GM19023 (cell line): ENCODE measurements around the gene ST3GAL6.

Source experiments
- ATAC-seq: cut with Tn5 transposase; IDR thresholded peaks from one replicate; pipeline ENCODE4 v1.9.1; 2021; ENCODE audit warnings: mild to moderate bottlenecking, moderate library complexity; ENCODE audit not compliant: unreplicated experiment

ST3GAL6 gene

GRCh38 chr3:98739266-98739665, 23.9 kb upstream of the ST3GAL6 start:
- ATAC-seq: no peak

GRCh38 chr3:98740324-98740723, 22.8 kb upstream of the ST3GAL6 start:
- no peak for ATAC-seq

- ATAC-seq: no peak
Measured at GRCh38 chr3:98741121-98741716, 21.9 kb upstream of the ST3GAL6 start.

- ATAC-seq: no peak
Measured at GRCh38 chr3:98743071-98743470, 20.1 kb upstream of the ST3GAL6 start.

GRCh38 chr3:98744283-98744682, 18.9 kb upstream of the ST3GAL6 start:
- no peak for ATAC-seq

GRCh38 chr3:98745718-98746117, 17.4 kb upstream of the ST3GAL6 start:
- no peak for ATAC-seq

- ATAC-seq: no peak
Measured at GRCh38 chr3:98746122-98746521, 17.0 kb upstream of the ST3GAL6 start.

- no peak for ATAC-seq
Measured at GRCh38 chr3:98746882-98747281, 16.3 kb upstream of the ST3GAL6 start.

- ATAC-seq: no peak
Measured at GRCh38 chr3:98750276-98750919, 12.7 kb upstream of the ST3GAL6 start.

- ATAC-seq: no peak
Measured at GRCh38 chr3:98754483-98754882, 8.7 kb upstream of the ST3GAL6 start.

- ATAC-seq: no peak
Measured at GRCh38 chr3:98755601-98756000, 7.5 kb upstream of the ST3GAL6 start.

- ATAC-seq: no peak
Measured at GRCh38 chr3:98759629-98760028, 3.5 kb upstream of the ST3GAL6 start.

GRCh38 chr3:98761643-98762229, 1.4 kb upstream of the ST3GAL6 start:
- no peak for ATAC-seq

GRCh38 chr3:98763819-98764418, 779 bp downstream of the ST3GAL6 start:
- no peak for ATAC-seq

GRCh38 chr3:98764472-98764884, 1.3 kb downstream of the ST3GAL6 start:
- ATAC-seq: no peak

- no peak for ATAC-seq
Measured at GRCh38 chr3:98765721-98766120, 2.6 kb downstream of the ST3GAL6 start.

- no peak for ATAC-seq
Measured at GRCh38 chr3:98766924-98767323, 3.8 kb downstream of the ST3GAL6 start.

- no peak for ATAC-seq
Measured at GRCh38 chr3:98768961-98769360, 5.8 kb downstream of the ST3GAL6 start.

GRCh38 chr3:98769448-98769847, 6.3 kb downstream of the ST3GAL6 start:
- no peak for ATAC-seq

- ATAC-seq: peak; percentile 76
Measured at GRCh38 chr3:98770261-98771039, 7.3 kb downstream of the ST3GAL6 start.

GRCh38 chr3:98772022-98772421, 8.9 kb downstream of the ST3GAL6 start:
- ATAC-seq: no peak
